ENCODE results near the gene TRHDE.

Gene TRHDE

GRCh38 chr12:72307229-72307628 is 35.1 kb downstream of the TRHDE start:
- Histone ChIP-seq H3K27me3 (no peaks in the 10 kb centered on the region), H3K9ac (no peak overlapping the region), H3K4me1 (no peaks in the 10 kb centered on the region), H4K20me1 (no peaks in the 10 kb centered on the region), H3K36me3 (no peaks in the 10 kb centered on the region), H3K9me3 (no peaks in the 10 kb centered on the region), H3K27ac (no peak overlapping the region), H3K4me3 (no peak overlapping the region), H3K4me2 (no peak overlapping the region)
- no peak for TF ChIP-seq Cebpa-rat (IDR thresholded peaks at IDR 0.05)

- Histone ChIP-seq H4K20me1 (no peaks in the 10 kb centered on the region), H3K27ac (no peak overlapping the region), H3K9me3 (no peaks in the 10 kb centered on the region), H3K9ac (no peak overlapping the region), H3K27me3 (no peaks in the 10 kb centered on the region), H3K4me1 (no peaks in the 10 kb centered on the region), H3K36me3 (no peaks in the 10 kb centered on the region), H3K4me2 (no peak overlapping the region), H3K4me3 (no peak overlapping the region)
- TF ChIP-seq Cebpa-rat (IDR thresholded peaks at IDR 0.05), result no peak
These were observed 39.8 kb downstream of the TRHDE start for GRCh38 chr12:72311946-72312345.

- no peak overlapping the region for H3K4me3 ChIP-seq
- H3K4me1 ChIP-seq, result no peaks in the 10 kb centered on the region
- TF ChIP-seq Cebpa-rat (IDR thresholded peaks at IDR 0.05), result no peak
- no peak overlapping the region for H3K27ac ChIP-seq
- no peaks in the 10 kb centered on the region for H3K9me3 ChIP-seq
- no peak overlapping the region for H3K4me2 ChIP-seq
- no peaks in the 10 kb centered on the region for H4K20me1 ChIP-seq
- H3K36me3 ChIP-seq, result no peaks in the 10 kb centered on the region
- H3K27me3 ChIP-seq, result no peaks in the 10 kb centered on the region
- H3K9ac ChIP-seq, result no peak overlapping the region
These were observed 41.6 kb downstream of the TRHDE start for GRCh38 chr12:72313806-72314205.

GRCh38 chr12:72315858-72316257 is 43.7 kb downstream of the TRHDE start:
- no peaks in the 10 kb centered on the region for H3K9me3 ChIP-seq
- H3K9ac ChIP-seq, result no peak overlapping the region
- no peak overlapping the region for H3K4me2 ChIP-seq
- no peaks in the 10 kb centered on the region for H4K20me1 ChIP-seq
- H3K36me3 ChIP-seq, result no peaks in the 10 kb centered on the region
- H3K4me3 ChIP-seq, result no peak overlapping the region
- H3K4me1 ChIP-seq, result no peaks in the 10 kb centered on the region
- TF ChIP-seq Cebpa-rat (IDR thresholded peaks at IDR 0.05), result no peak
- no peaks in the 10 kb centered on the region for H3K27me3 ChIP-seq
- no peak overlapping the region for H3K27ac ChIP-seq

- no peak overlapping the region for H3K9ac ChIP-seq
- H3K9me3 ChIP-seq, result no peaks in the 10 kb centered on the region
- H3K36me3 ChIP-seq, result no peaks in the 10 kb centered on the region
- no peak overlapping the region for H3K27ac ChIP-seq
- no peaks in the 10 kb centered on the region for H3K27me3 ChIP-seq
- no peak for TF ChIP-seq Cebpa-rat (IDR thresholded peaks at IDR 0.05)
- no peaks in the 10 kb centered on the region for H4K20me1 ChIP-seq
- no peak overlapping the region for H3K4me2 ChIP-seq
- H3K4me1 ChIP-seq, result no peaks in the 10 kb centered on the region
- no peak overlapping the region for H3K4me3 ChIP-seq
These were observed 46.2 kb downstream of the TRHDE start for GRCh38 chr12:72318341-72318740.

GRCh38 chr12:72323881-72324280 is 51.7 kb downstream of the TRHDE start:
- H3K4me1 ChIP-seq, result no peaks in the 10 kb centered on the region
- no peak overlapping the region for H3K27ac ChIP-seq
- no peaks in the 10 kb centered on the region for H4K20me1 ChIP-seq
- no peaks in the 10 kb centered on the region for H3K36me3 ChIP-seq
- H3K4me3 ChIP-seq, result no peak overlapping the region
- H3K9me3 ChIP-seq, result no peaks in the 10 kb centered on the region
- no peaks in the 10 kb centered on the region for H3K27me3 ChIP-seq
- no peak overlapping the region for H3K9ac ChIP-seq
- no peak for TF ChIP-seq Cebpa-rat (IDR thresholded peaks at IDR 0.05)
- no peak overlapping the region for H3K4me2 ChIP-seq

- no peaks in the 10 kb centered on the region for H3K27me3 ChIP-seq
- no peaks in the 10 kb centered on the region for H4K20me1 ChIP-seq
- no peak overlapping the region for H3K9ac ChIP-seq
- H3K27ac ChIP-seq, result no peak overlapping the region
- H3K4me1 ChIP-seq, result no peaks in the 10 kb centered on the region
- H3K4me3 ChIP-seq, result no peak overlapping the region
- no peaks in the 10 kb centered on the region for H3K36me3 ChIP-seq
- H3K4me2 ChIP-seq, result no peak overlapping the region
- no peaks in the 10 kb centered on the region for H3K9me3 ChIP-seq
- TF ChIP-seq Cebpa-rat (IDR thresholded peaks at IDR 0.05), result no peak
These were observed 58.1 kb downstream of the TRHDE start for GRCh38 chr12:72330301-72330700.

GRCh38 chr12:72330784-72331183 is 58.6 kb downstream of the TRHDE start:
- no peak overlapping the region for H3K4me2 ChIP-seq
- no peak for TF ChIP-seq Cebpa-rat (IDR thresholded peaks at IDR 0.05)
- no peak overlapping the region for H3K27ac ChIP-seq
- H4K20me1 ChIP-seq, result no peaks in the 10 kb centered on the region
- no peaks in the 10 kb centered on the region for H3K9me3 ChIP-seq
- no peaks in the 10 kb centered on the region for H3K36me3 ChIP-seq
- no peaks in the 10 kb centered on the region for H3K4me1 ChIP-seq
- H3K27me3 ChIP-seq, result no peaks in the 10 kb centered on the region
- H3K9ac ChIP-seq, result no peak overlapping the region
- H3K4me3 ChIP-seq, result no peak overlapping the region

GRCh38 chr12:72337382-72337781 is 65.2 kb downstream of the TRHDE start:
- Histone ChIP-seq H3K4me2 (no peak overlapping the region), H3K9me3 (no peaks in the 10 kb centered on the region), H3K4me3 (no peak overlapping the region), H3K9ac (no peak overlapping the region), H3K27me3 (no peaks in the 10 kb centered on the region), H3K27ac (no peak overlapping the region), H4K20me1 (no peaks in the 10 kb centered on the region), H3K4me1 (no peaks in the 10 kb centered on the region), H3K36me3 (no peaks in the 10 kb centered on the region)
- TF ChIP-seq Cebpa-rat (IDR thresholded peaks at IDR 0.05), result no peak

GRCh38 chr12:72337946-72338345 is 65.8 kb downstream of the TRHDE start:
- no peaks in the 10 kb centered on the region for H4K20me1 ChIP-seq
- no peaks in the 10 kb centered on the region for H3K4me1 ChIP-seq
- no peak overlapping the region for H3K4me2 ChIP-seq
- no peak overlapping the region for H3K27ac ChIP-seq
- no peak for TF ChIP-seq Cebpa-rat (IDR thresholded peaks at IDR 0.05)
- H3K36me3 ChIP-seq, result no peaks in the 10 kb centered on the region
- no peak overlapping the region for H3K9ac ChIP-seq
- H3K27me3 ChIP-seq, result no peaks in the 10 kb centered on the region
- no peak overlapping the region for H3K4me3 ChIP-seq
- no peaks in the 10 kb centered on the region for H3K9me3 ChIP-seq

GRCh38 chr12:72338437-72338836 is 66.3 kb downstream of the TRHDE start:
- Histone ChIP-seq H3K4me3 (no peak overlapping the region), H3K27me3 (no peaks in the 10 kb centered on the region), H3K9me3 (no peaks in the 10 kb centered on the region), H3K27ac (no peak overlapping the region), H3K4me2 (no peak overlapping the region), H3K9ac (no peak overlapping the region), H4K20me1 (no peaks in the 10 kb centered on the region), H3K4me1 (no peaks in the 10 kb centered on the region), H3K36me3 (no peaks in the 10 kb centered on the region)
- TF ChIP-seq Cebpa-rat (IDR thresholded peaks at IDR 0.05), result no peak
